Measurements from ENCODE around the gene SMARCC2. TPM values are rescaled to one million over a fixed set of nuclear protein-coding genes. Genes with fewer than 3 reads are reported as not detected.
"Not testable (repeated sequence)": the region's sequence is repeated elsewhere in the genome, so short reads cannot be mapped to it uniquely, and the experiment has no call there.

SMARCC2 gene
- total RNA-seq, 2 donors from 2014 or later = 80.1 to 84.2 TPM

- Histone ChIP-seq H3K27ac (no peak overlapping the region), H3K9ac (ENCODE audit: low read depth in 2 of 2, low read length in 2 of 2) (no peak overlapping the region), H3K4me1 (no peaks in the 10 kb centered on the region), H3K27me3 (no peaks in the 10 kb centered on the region), H3K36me3 (peaks cover under 1% of the 10 kb centered on the region), H3K9me3 (no peaks in the 10 kb centered on the region), H3K4me3 (no peak overlapping the region)
- no peak for TF ChIP-seq CTCF (IDR thresholded peaks at IDR 0.05)
- intact Hi-C loops (cut with DNase I) = loop anchor here (10.0 kb wide), 1 partner anchor 92 kb away; no protein-coding TSS in a partner anchor
- DNase-seq = no peak
Observed at GRCh38 chr12:56202366-56202765, 13.1 kb upstream of the SMARCC2 start.

GRCh38 chr12:56198836-56199235 is 9.6 kb upstream of the SMARCC2 start:
- no peak for DNase-seq
- H3K36me3 ChIP-seq = no peaks in the 10 kb centered on the region
- H3K27me3 ChIP-seq = no peaks in the 10 kb centered on the region
- no peaks in the 10 kb centered on the region for H3K4me1 ChIP-seq
- TF ChIP-seq CTCF (IDR thresholded peaks at IDR 0.05) = no peak
- no peak overlapping the region for H3K4me3 ChIP-seq
- intact Hi-C loops (cut with DNase I) = no loop called here
- H3K9ac ChIP-seq (ENCODE audit: low read depth in 2 of 2, low read length in 2 of 2) = no peak overlapping the region
- H3K27ac ChIP-seq = no peak overlapping the region
- no peaks in the 10 kb centered on the region for H3K9me3 ChIP-seq

- intact Hi-C loops (cut with DNase I) = no loop called here
- Histone ChIP-seq H3K9me3 (no peaks in the 10 kb centered on the region), H3K4me3 (no peak overlapping the region), H3K27me3 (no peaks in the 10 kb centered on the region), H3K36me3 (no peaks in the 10 kb centered on the region), H3K4me1 (no peaks in the 10 kb centered on the region), H3K9ac (ENCODE audit: low read depth in 2 of 2, low read length in 2 of 2) (no peak overlapping the region), H3K27ac (no peak overlapping the region)
- DNase-seq = no peak
- TF ChIP-seq CTCF (IDR thresholded peaks at IDR 0.05) = no peak
Observed at GRCh38 chr12:56197921-56198635, 8.8 kb upstream of the SMARCC2 start.

GRCh38 chr12:56196818-56197550 is 7.7 kb upstream of the SMARCC2 start:
- intact Hi-C loops (cut with DNase I); H3K36me3 ChIP-seq; H3K27me3 ChIP-seq; H3K9ac ChIP-seq (ENCODE audit: low read depth in 2 of 2, low read length in 2 of 2); H3K4me1 ChIP-seq; H3K9me3 ChIP-seq; H3K4me3 ChIP-seq; H3K27ac ChIP-seq; DNase-seq: not testable (repeated sequence)

GRCh38 chr12:56193025-56193578 is 3.8 kb upstream of the SMARCC2 start:
- Histone ChIP-seq H3K27me3 (no peaks in the 10 kb centered on the region), H3K36me3 (no peaks in the 10 kb centered on the region), H3K4me1 (peaks cover 2% of the 10 kb centered on the region), H3K9me3 (no peaks in the 10 kb centered on the region), H3K27ac (no peak overlapping the region), H3K4me3 (no peak overlapping the region), H3K9ac (ENCODE audit: low read depth in 2 of 2, low read length in 2 of 2) (no peak overlapping the region)
- intact Hi-C loops (cut with DNase I) = loop anchor here (5.0 kb wide), 1 partner anchor 269 kb away; no protein-coding TSS in a partner anchor
- TF ChIP-seq CTCF (IDR thresholded peaks at IDR 0.05) = peak; percentile 74
- DNase-seq = peak; percentile 93
